ENCODE measurements around the gene PRKAA2.

The PRKAA2 gene

DNA sequence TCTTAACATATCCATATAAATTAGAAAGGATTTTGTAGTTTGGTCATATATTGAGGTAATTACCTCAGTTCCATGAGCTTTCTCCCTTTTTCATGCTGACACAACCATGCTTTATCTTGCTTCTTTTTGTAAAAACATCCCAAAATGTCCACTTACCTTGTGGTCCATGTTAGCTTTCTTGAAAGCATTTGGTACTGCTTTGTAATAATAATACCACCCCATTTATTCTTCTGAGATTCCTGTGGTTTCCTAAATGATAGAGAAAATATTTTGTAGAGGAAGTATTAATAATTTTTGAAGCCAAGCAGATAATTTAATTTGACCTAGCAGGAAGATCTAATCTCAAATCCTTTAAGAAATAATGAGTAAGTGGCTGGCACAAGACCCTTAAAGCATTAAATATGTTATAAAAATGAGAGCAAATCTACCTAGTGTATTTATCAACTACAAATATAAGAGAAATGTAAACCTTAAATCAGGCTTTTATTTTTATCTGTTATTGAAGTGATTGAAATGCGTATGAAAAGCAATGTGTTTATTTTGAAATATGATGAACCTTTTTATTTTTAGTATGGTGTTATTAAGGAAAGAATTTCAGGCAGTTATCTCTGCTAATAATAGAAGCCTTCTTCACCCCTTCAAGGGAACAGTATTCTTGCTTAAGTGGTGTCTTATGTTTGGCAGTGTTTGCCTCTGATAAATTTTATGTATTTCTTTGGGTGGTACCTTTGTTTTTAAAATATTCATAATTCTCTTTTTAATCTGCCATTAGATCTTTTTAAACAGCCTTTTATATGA is 9.2 kb downstream of the PRKAA2 start:
- DNase-seq (ENCODE audit: low read depth in 3 of 3): no peak

DNA sequence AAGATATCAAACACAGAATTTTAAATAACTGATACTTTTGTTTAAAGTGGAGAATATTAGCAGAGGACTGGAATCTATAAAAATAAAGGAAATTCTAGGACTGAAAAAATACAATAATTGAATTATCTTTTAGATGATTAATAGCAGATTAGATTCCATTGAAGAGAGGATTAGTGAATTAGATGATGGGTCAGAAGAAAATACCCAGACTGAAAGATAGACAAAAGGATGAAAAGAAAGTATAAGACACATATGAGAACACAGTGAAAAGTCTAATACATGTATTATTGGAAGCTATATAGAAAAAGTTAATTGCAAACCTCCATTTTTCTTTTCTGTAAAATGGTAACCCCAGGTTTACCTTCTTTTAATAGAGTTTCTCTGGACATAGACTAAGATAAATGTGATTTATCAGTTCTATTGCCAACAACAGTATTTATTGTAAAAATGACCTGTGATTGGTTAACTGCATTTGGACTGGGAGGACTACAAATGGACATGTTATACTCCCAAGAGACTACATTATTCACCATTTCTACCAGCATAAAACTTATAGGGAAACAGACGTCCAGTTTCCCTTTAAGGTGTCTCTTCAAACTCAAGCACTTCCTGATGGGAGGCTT is 11.0 kb downstream of the PRKAA2 start:
- DNase-seq (ENCODE audit: low read depth in 3 of 3): no peak

DNA sequence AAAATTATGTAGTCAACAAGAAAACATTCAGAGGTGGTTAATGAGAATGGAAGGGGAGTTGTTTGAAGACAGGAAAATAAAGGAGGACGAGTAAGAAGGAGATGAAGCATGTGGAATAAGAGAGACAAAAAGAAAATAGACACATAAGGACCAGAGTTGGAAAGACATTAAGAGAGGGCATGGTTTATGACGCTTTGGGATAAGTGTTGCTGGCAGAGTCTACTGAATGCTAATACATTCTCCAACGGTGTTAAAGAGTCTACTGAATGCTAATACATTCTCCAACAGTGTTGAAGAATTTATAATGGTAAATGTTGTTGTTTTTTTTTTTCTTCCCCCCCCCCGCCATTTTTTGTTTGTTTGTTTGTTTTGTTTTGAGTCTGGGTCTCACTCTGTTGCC is 13.1 kb downstream of the PRKAA2 start:
- DNase-seq (ENCODE audit: low read depth in 3 of 3): no peak

DNA sequence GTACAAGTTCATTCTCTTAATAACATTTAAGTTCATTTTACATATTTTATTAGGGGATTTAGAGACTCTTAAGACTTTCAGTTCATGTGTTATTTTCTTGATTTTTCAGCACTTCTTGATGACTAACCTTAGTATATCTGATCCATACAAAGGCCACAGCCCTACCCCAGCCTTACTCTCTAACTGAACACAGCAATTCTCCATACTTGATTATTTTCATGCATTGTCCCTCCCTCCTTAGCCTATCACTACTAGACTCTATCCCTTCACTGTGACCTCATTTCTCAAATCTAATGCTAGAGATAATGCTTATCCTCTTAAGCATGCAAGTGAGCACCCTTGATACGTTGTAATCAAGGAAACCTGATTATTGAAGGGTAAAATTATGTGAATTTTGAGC is 15.2 kb downstream of the PRKAA2 start:
- no peak for DNase-seq (ENCODE audit: low read depth in 3 of 3)

DNA sequence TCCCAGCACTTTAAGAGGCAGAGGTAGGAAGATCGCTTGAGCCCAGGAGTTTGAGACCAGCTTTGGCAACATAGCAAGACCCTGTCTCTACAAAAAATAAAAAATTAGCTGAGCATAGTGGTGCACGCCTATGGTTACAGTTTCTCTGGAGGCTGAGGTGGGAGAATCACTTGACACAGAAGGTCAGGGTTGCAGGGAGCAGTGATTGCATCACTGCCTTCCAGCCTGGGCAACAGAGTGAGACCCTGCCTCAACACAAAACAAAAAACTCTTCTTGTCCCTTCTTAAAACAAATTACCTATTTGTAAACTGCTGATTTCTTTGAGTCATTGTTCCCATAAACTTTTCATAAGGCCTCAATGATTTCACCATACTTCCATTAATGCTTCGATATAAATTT is 18.7 kb downstream of the PRKAA2 start:
- DNase-seq (ENCODE audit: low read depth in 3 of 3): no peak

- DNase-seq (ENCODE audit: low read depth in 3 of 3): no peak
Measured at GRCh38 chr1:56665384-56665783, 20.3 kb downstream of the PRKAA2 start.

DNA sequence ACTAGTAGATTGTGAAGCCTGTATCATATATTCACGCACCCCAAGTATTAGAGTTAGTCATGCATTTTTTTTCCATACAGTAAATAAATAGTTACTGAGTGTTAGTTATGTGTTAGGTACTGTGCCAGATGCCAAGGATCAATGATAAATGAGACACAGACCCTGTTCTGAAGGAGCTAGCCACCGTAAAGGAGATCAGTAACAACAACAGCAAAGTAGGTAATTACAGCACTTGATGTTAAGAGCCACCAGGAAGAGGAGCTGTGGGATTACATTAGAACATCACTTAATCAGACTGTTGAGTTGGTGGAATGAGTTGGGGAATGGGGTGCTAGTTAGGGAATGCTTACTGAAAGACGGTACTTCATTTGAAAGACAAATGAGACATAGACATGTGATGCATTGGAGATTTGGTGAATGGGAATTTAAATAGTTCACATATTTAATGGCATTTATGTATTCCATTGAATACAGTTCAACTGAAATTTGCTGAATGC is 21.0 kb downstream of the PRKAA2 start:
- DNase-seq (ENCODE audit: low read depth in 3 of 3): no peak

DNA sequence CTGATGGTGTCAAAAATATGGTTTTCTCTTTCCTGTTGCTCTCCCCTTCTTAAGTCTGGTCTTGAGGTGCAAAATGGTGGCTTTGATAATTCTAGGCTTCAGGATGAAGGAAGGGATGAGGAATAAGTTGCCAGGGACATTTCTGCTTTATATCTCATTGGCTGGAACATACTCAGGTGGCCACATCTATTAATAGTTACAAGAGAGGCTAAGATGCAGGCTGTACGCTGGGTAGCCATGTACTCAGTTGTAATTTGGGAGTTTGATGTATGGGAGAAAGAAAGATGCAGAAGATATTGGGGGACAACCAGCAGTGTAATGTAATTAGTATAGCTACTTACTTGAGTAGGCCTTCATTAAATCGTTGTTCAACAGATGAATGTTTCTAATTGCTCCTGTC is 25.2 kb downstream of the PRKAA2 start:
- DNase-seq (ENCODE audit: low read depth in 3 of 3): no peak

GRCh38 chr1:56671085-56671484 is 26.0 kb downstream of the PRKAA2 start:
- DNase-seq (ENCODE audit: low read depth in 3 of 3): no peak

GRCh38 chr1:56671542-56671941 is 26.4 kb downstream of the PRKAA2 start:
- DNase-seq (ENCODE audit: low read depth in 3 of 3): no peak

- no peak for DNase-seq (ENCODE audit: low read depth in 3 of 3)
Measured at GRCh38 chr1:56672579-56672978, 27.5 kb downstream of the PRKAA2 start.

GRCh38 chr1:56675763-56676162 is 30.6 kb downstream of the PRKAA2 start:
- DNase-seq (ENCODE audit: low read depth in 3 of 3): no peak

GRCh38 chr1:56676571-56677035 is 31.5 kb downstream of the PRKAA2 start:
- DNase-seq (ENCODE audit: low read depth in 3 of 3): no peak

DNA sequence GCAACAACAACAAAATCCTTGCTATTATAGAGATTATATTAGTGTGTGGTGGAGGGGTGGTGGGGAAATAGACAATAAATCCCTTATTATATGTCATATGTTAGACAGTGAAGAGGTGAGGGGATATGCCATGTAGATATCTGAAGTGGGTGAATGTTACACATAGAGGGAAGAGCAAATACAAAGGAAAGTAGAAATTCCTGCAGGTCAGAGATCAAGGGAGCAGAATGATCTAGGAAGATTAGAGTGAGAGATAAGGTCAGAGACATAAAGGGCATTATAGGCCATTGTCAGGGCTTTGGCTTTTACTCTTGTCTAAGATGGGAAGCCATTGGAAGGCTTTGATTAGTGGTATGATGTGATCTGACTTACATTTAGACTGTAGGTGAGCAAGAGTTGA is 38.5 kb downstream of the PRKAA2 start:
- no peak for DNase-seq (ENCODE audit: low read depth in 3 of 3)

GRCh38 chr1:56686169-56686568 is 41.1 kb downstream of the PRKAA2 start:
- DNase-seq (ENCODE audit: low read depth in 3 of 3): no peak

- no peak for DNase-seq (ENCODE audit: low read depth in 3 of 3)
Measured at GRCh38 chr1:56688522-56689026, 43.5 kb downstream of the PRKAA2 start.

GRCh38 chr1:56696663-56697062 is 51.5 kb downstream of the PRKAA2 start:
- DNase-seq (ENCODE audit: low read depth in 3 of 3): no peak

GRCh38 chr1:56703747-56704146 is 58.6 kb downstream of the PRKAA2 start:
- DNase-seq (ENCODE audit: low read depth in 3 of 3): no peak

DNA sequence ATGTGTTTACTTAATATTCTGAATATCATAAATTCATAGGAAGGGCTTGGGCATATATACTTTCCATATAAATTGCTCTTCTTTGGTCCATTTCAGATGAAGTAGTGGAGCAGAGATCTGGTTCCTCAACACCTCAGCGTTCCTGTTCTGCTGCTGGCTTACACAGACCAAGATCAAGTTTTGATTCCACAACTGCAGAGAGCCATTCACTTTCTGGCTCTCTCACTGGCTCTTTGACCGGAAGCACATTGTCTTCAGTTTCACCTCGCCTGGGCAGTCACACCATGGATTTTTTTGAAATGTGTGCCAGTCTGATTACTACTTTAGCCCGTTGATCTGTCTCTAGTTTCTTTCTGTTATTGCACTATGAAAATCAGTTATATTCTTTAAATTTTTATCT is 62.3 kb downstream of the PRKAA2 start:
- DNase-seq (ENCODE audit: low read depth in 3 of 3): no peak

DNA sequence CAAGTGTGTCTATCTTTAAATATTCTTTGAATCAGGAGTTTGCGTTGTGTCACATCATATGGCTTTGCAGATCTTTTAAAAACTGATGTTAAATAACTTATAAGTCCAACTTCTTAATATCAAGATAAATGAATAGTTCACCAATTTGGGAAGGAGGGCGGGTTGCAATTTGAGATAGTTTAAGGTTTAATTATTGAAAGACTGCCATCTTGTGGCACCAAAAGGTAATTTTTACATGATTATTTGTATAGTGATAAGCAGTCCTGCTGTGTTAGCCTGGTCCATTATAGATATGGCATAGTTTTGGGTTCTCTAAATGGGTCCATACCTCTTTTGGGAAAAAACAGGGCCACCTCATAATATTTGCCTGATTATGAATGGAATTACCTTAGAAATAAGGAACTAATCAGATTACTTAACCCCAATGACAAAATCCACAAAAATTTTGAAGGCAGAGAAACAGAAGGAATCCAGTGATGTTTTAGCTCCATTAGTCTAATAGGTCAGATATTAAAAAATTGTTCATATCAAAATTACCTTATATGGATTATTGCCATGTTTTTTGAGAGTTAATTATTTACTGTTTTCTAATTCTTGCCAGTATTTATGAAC is 64.3 kb downstream of the PRKAA2 start:
- DNase-seq (ENCODE audit: low read depth in 3 of 3): no peak

DNA sequence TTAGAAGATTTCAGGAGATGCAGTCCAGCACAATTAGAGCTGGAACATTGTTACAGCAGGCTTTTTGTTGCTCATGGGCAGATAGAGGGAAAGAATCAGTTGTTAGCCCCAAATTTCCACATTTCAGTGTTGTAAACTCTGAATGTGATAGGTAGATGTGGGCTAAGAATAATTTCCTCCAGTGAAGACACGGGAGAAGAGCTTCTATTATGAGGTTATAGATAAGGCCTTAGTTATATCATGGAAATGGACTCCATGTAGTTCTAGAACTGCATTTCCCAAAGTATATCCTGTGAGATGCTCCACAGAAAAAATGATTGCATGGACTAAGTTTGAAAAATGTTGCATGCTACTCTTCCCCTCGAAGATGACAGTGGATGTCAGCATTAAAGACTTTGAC is 64.9 kb downstream of the PRKAA2 start:
- DNase-seq (ENCODE audit: low read depth in 3 of 3): no peak

DNA sequence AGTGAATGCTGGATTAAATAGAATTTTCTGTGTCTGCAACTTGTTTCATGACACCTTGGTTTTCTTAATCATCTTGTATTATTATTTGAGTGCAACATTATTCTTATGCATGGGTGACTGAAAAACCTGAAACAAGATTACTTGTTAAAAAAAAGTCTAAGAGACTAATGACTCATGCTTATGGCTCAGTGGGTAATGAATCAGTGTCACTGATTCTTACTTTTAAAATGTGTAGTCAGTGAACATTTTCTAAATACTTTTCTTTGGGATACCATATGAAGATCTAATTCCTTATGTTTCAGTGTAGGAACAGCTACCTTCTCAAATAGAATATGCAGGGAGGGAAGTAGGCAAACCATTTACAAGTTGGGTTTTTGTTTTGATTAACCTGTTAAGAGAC is 65.5 kb downstream of the PRKAA2 start:
- no peak for DNase-seq (ENCODE audit: low read depth in 3 of 3)

DNA sequence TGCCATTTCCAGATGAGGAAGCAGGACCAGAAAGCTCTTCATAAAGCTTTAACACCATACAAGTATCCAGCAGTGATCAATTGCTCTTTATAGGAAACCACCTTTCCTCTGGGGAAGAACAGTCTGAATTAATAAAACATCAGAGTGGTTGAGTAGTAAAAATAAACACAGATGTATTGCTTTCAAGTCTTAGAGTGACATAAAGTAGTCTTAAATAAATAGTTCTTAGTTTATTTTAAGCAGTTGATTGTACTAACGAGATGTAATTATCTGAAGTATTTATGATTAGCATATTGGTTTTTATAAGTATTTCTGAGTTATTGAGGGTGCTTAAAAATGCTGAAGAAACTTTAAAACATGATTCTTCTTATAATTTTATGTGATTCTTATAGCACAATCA is 67.0 kb downstream of the PRKAA2 start:
- DNase-seq (ENCODE audit: low read depth in 3 of 3): no peak
